Stimulated activated naive CD8-positive, alpha-beta T cell treated with anti-CD3 and anti-CD28 coated beads, Interleukin-15, Interleukin-2, amounts not matched to agents 100 U/mL and 50 U/mL, for 24 hours (primary cell): ENCODE data around the gene CLEC11A.
A peak's percentile ranks its signal among the peaks of the same experiment; 100 is the strongest.

Experiments
- ATAC-seq: fragments of 150-1000 bp; cut with Tn5 transposase; one replicate; pipeline ENCODE4 v1.10.0; 2021
- DNase-seq: peaks from one replicate; pipeline ENCODE4 v3.0.0; 2021

Gene CLEC11A

GRCh38 chr19:50705422-50706019, 17.6 kb upstream of the CLEC11A start:
- ATAC-seq = peak; percentile 78
- DNase-seq = peak; percentile 55

DNA sequence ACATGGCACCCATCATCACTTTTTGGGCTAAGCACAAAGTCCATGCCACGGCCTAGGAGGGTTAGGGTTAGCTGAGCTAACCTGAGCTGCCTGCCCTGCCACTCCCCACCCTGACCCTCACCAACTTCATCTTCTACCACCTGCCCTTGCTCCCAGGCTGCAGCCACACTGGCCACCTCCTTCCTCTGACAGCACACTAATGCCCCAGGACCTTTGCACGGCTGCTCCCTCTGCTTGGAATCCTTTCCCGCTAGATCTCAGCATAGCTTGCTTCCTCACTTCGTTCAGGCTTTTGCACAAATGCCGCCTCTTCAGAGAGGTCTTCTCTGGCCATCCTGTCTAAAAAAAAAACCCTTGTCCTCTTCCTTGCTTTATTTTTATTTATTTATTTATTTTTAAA, 16.8 kb upstream of the CLEC11A start:
- no peak for ATAC-seq
- DNase-seq = no peak

DNA sequence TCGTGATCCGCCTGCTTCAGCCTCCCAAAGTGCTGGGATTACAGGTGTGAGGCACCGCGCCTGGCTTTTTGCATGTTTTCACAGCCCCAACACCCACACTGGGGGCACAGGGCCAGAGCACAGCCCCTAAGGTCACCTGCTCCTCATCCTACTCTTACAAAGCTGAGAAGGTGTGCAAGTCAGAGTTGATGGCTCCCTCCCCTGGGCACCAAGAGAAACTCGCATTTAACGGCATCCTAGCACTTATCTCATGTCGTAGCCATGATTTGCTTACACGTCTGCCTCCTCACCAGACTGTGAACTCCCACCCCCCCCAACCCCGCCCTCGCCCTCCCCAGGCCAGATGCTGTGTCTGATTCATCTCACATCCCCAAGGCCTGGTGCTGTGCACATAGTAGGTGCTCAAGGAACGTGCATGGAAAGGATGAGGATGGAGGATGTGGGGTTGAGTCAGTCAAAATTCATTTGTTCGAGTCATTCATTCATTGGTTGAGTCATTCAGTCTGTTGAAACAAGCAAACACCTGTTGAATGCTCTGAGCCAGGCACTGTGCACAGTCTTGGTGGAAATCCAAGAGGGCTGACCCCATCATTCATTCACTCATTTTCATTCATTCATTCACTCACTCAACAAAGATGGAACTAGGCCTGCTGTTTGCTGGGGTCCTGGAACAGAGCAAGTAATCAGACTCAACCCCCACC, 14.8 kb upstream of the CLEC11A start:
- no peak for ATAC-seq
- DNase-seq = no peak

DNA sequence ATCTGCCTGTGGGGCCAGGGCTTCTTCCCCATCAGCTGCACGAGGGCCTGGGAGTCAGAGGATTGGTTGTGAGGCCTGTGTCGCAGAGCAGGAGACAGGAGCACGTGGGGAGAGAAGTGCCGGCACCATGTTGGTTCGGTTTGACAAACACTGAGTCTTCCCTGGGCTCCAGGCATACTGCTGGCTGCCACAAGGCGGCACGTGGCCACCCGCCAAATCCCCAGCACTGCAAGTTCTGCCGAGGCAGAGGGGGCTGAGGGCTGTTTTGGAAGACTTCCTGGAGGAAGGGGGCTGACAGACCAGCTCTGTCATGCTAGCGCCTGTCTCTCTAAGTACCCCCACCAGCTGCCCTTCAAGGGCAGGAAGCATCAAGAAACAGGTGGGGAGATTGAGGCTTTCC, 13.1 kb upstream of the CLEC11A start:
- ATAC-seq = no peak

GRCh38 chr19:50710612-50711011, 12.6 kb upstream of the CLEC11A start:
- DNase-seq (no peak), ATAC-seq (no peak)

More for the DNA sequence above, 13.1 kb upstream of the CLEC11A start:
- no peak for DNase-seq

GRCh38 chr19:50711196-50711595, 12.0 kb upstream of the CLEC11A start:
- DNase-seq (no peak), ATAC-seq (no peak)

DNA sequence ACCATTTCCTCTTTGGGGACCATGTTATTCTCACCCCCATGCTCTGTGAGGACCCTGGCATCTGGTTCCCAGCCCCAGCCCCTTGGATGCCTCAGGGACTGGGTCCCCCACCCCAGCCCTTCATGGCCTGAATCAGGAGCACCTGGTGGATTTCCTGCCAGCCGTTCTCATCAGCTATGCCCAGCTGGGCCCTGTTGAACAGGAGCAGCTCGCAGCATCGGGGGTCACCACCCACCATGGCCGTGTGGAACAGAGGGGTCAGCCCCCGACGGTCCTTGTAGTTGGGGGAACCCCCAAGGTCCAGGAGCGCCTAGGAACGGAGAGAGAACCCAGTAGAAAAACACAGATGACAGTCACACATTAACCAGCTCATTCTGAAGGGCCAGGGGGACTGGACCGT, 11.4 kb upstream of the CLEC11A start:
- no peak for DNase-seq

GRCh38 chr19:50712833-50713232, 10.3 kb upstream of the CLEC11A start:
- DNase-seq = no peak
- ATAC-seq = no peak

More for the DNA sequence above, 11.4 kb upstream of the CLEC11A start:
- ATAC-seq = no peak

DNA sequence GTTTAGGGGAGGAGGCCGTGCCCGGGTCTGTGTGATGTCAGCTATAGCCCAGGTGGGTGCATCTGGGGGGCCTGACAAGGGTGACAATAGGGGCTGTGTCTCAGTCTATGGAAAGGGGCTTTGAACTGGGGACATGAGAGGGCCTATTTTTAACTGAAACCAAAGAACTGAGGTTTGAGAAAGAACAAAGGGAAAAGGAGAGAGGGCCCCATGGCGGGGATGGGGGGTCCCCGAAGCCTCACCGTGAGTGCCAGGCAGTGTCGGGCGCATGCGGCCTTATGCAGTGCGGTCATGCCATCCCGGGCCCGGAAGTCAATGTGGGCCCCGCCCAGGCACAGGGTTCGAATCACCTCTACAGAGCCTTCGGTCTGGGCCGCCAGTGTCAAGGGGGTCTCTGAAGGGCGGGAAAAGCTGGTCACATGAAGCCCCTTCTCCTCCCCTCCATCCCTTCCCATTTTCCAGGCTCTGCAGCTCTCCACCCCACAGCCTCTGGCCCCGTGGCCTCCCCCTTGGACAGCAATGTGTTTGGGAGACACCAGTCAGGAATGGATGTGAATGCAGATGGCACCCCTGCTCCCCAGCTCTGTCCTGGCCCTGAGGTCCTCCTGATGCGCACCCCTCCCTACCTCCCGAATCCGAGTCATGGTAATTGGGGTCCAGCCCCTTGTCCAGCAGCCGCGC, 9.5 kb upstream of the CLEC11A start:
- DNase-seq (peak; percentile 38), ATAC-seq (peak; percentile 7)

GRCh38 chr19:50716178-50717025, 6.8 kb upstream of the CLEC11A start:
- DNase-seq = no peak
- ATAC-seq = no peak

GRCh38 chr19:50717026-50717723, 6.0 kb upstream of the CLEC11A start:
- ATAC-seq = no peak

DNA sequence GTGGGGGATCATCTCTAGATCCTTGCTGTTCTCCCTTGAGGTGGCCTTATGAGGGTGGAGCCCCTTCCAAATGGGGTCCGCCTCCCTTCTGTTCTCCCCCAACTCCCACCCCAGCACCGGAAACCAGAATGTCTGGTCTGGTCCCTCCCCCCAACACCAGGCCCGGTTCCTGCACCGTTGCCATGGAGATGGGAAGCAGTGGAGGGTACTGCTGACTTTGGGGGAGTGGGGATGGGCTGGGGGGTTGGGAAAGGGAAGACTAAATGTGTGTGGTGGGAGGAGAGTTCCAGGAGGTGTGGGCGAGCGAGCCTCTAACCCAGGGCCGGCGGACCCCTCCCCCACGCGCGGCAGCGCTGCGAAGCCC, 5.3 kb upstream of the CLEC11A start:
- no peak for DNase-seq
- ATAC-seq = no peak

More at GRCh38 chr19:50717026-50717723, 6.0 kb upstream of the CLEC11A start:
- DNase-seq = no peak

DNA sequence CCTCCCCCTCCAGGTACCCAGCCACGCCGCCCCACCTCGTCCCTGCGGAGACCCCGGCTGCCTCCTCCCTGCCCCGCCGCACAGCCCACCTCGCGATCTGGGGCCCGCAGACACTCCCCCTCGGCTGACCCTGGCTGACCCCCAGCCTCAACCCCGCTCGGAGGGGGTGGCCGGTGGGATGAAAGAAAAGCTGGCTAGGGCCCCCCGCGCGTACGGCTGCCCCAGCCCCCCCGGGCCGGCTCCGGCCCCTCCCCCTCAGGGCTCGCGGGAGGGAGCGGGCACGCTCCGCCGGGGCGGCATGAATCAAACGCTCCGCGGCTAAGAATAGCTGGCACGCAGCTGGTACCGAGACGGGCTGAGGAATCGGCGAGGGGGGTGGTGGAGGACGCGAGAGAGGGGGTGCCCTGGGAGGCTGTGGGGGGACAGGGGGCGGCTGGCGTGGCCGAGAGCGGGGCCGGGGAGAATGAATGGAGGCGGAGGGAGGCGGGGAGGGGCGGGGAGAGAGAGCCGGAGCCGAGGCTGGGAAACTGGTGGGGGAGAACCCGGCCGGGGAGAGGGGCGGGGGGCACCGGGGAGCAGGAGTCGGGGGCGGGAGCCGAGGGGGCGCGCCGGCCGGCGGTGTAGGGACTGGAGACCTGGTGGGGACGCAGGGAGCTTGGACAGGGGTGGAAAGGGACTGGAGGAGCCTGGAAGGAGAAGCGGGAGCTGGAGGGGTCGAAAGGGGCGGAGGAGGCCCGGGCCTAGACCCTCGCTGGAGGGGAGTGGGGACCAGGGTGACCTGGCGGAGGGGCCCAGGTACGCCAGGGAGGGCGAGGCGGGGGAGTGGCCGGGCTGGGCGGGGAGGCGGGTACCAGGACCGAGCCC, 4.7 kb upstream of the CLEC11A start:
- DNase-seq = peak; percentile 38
- ATAC-seq = no peak

DNA sequence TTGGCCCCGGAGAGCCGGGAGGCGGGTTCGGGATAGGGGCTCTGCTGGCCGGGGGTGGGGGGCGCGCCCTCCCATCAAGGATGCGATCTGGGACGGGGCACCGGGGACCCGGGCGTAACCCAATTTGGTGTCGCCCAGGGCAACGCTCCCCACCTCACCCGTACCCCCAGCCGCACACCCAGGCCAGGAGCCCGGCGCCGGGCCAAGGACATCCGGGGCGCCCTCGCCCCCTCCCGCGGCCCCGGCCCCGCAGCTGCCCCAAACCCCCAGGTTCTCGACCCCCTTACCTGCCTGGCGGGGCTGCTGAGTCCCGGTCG, 4.1 kb upstream of the CLEC11A start:
- no peak for DNase-seq
- no peak for ATAC-seq

DNA sequence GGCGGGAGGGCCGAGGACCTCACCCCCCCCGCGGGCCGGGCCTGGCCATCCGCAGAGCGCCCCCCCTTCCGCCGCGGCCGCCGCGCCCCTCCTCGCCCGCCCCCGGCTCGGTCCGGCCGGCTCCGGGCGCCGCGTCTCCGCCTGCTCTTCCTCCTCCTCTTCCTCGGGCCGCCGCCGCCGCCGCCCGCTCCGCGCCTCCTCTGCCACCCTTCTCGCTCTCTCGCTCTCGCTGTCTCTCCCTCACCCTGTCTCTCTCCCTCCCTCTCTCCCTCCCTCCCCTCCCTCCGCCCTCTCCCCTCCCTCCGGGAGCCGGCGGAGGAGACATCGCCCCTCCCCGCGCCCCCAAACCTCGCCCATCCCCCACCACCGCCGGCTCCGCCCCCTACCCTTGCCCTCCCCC, 3.6 kb upstream of the CLEC11A start, which contains the start of gene SHANK1:
Gene SHANK1 (minus strand): TSS at position 237 of the 400 bp plus-strand sequence. CDS start 2,883 bp downstream, outside the sequence.
- no peak for ATAC-seq

DNA sequence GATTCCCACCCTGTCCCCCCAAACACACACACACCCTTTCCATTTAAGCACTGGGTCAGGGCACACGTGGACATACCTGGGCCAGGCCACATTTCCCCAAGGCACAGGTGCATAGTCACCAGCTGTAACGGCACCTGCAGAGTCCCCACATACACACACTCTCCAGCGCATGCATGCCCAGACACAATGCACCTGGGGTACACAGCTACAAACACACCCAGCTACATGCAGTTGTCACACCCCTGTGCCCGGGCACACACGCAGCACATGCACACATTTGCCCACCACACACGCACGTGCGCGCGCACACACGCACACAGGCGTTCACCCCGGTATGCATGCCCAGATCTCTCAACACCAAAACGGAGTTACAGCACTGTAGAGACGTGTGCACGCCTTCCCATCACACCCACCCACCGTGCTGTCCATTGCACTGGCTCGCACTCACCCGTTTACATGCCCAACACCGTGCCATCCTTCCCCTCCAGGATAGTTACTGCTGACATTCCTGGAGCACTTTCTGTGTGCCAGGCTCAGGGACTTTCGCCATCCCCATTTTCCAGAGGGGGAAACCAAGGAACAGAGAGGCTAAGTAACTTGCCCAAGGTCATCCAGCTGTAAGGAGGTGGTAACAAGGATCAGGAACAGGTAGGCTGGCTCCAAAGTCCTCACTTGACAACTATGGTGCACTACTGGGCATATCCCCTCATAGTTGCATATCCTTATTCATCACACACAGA, 2.8 kb upstream of the CLEC11A start:
- DNase-seq = no peak
- ATAC-seq = no peak

More for the DNA sequence above, 3.6 kb upstream of the CLEC11A start, which contains the start of gene SHANK1:
- no peak for DNase-seq

DNA sequence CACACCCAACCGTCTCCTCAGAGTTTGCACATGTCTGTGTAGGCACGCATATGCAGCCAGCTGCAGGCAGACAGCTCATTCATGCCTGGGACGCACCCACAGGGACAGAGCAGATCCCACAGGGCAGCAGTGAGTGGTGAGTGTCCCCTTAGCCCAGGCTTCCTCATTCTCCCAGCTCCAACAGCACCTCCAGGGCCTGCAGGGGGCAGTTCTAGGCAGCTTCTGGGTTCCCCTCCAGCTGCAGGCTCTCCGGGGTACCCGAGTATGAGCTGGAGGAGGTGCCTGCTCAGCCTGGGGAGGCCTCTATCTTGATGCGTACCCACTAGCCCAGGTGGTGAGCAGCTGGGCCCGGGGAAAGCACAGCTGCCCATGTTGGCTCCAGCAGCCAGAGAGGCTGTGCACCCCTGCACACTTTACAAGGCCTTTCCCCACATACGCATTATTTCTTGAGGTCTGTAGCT, 2.2 kb upstream of the CLEC11A start:
- ATAC-seq = no peak
- no peak for DNase-seq

DNA sequence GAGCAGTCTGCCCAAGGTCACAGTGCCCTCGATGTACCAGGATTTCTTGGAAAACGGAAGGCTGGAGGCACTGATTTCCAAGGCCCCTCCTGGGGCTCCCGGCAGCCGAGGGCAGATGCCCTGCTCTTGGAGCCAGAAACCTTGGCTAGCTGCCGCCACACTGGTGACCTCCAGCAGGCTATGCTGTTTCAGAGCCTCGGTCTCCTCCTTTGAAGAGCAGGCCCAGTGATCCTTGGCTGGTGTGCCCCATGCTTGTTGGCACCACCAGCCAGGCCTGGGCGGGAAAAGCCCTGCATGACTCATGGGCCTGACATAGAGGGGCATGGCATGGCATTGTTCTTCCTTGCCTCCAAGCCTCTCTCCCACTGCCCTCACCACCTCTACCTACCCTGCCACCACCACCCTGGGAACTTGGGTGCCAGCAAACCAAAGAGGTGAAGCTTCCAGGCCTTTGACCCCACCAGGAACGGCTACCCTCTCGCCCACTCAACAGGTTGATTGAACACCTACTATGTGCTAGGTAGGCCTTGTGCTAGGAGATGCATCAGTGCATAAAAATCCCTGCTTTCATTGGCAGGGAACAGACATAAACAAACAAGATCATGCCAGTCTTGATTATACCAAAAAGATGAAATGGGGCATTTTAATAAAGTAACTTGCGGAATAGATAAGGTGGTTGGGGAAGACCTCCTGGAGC, 1.6 kb upstream of the CLEC11A start:
- no peak for DNase-seq
- ATAC-seq = no peak
